ENCODE data around the gene DCAF6.

Gene DCAF6

GRCh38 chr1:168084396-168085231 lies 148.1 kb downstream of the DCAF6 start:
- H3K27ac ChIP-seq (replicated peaks; ENCODE audit: low read length): no peak overlapping the region
- H2AK5ac ChIP-seq (ENCODE audit: low read depth, low read length): no peak overlapping the region
- H2BK5ac ChIP-seq (ENCODE audit: low read length): no peak overlapping the region
- H3K14ac ChIP-seq (ENCODE audit: low read length): no peak overlapping the region
- no peak overlapping the region for H2BK120ac ChIP-seq (ENCODE audit: low read depth, low read length)
- H3K27me3 ChIP-seq (ENCODE audit: control insufficient read depth in 3 of 3, insufficient read depth in 3 of 3, low read depth in 1 of 3, low read length in 3 of 3): no peaks in the 10 kb centered on the region
- H3K4ac ChIP-seq (ENCODE audit: low read length): no peak overlapping the region
- H3K9me3 ChIP-seq (replicated peaks in 1 of 2; ENCODE audit: control insufficient read depth in 2 of 2, insufficient read depth in 1 of 2, low read depth in 1 of 2, low read length in 2 of 2): no peaks in the 10 kb centered on the region
- no peak overlapping the region for H3K9ac ChIP-seq (ENCODE audit: low read depth, low read length, poor library complexity)
- no peak overlapping the region for H2BK12ac ChIP-seq (ENCODE audit: low read length)
- H4K8ac ChIP-seq (ENCODE audit: low read depth, low read length): no peak overlapping the region
- H3K18ac ChIP-seq (ENCODE audit: low read length): no peak overlapping the region
- H2BK15ac ChIP-seq (ENCODE audit: low read length): no peak overlapping the region
- H3K36me3 ChIP-seq (replicated peaks in 1 of 2; ENCODE audit: control insufficient read depth in 2 of 2, insufficient read depth in 2 of 2, low read length in 2 of 2): peaks cover 32 to 69% of the 10 kb centered on the region in 2 donors
- H3K4me2 ChIP-seq (ENCODE audit: insufficient read depth, low read length, poor library complexity, severe bottlenecking): no peak overlapping the region
- H4K91ac ChIP-seq (ENCODE audit: low read depth, low read length, poor library complexity): no peak overlapping the region
- no peak overlapping the region for H2AFZ ChIP-seq (ENCODE audit: low read length)
- peak; percentile 45 for DNase-seq (ENCODE audit: low spot score)
- H3K79me1 ChIP-seq (ENCODE audit: low read depth, low read length): no peaks in the 10 kb centered on the region
- WGBS, 2 donors (ENCODE audit: extremely low coverage in 2 of 2, insufficient read length in 2 of 2, insufficient replicate concordance in 1 of 2): no CpG with 5 or more reads among the region's 13 CpGs
- H3K4me3 ChIP-seq (ENCODE audit: low read length in 2 of 2): no peak overlapping the region
- peaks cover 0 to 2% of the 10 kb centered on the region in 2 donors for H3K4me1 ChIP-seq (ENCODE audit: control insufficient read depth in 2 of 2, insufficient read depth in 1 of 2, low read depth in 1 of 2, low read length in 2 of 2)
- no peak overlapping the region for H3K23ac ChIP-seq (ENCODE audit: low read depth, low read length, poor library complexity)

- Histone ChIP-seq H3K4me1 (ENCODE audit: control insufficient read depth in 2 of 2, insufficient read depth in 1 of 2, low read depth in 1 of 2, low read length in 2 of 2) (peaks cover 0 to 2% of the 10 kb centered on the region in 2 donors), H3K27me3 (ENCODE audit: control insufficient read depth in 3 of 3, insufficient read depth in 3 of 3, low read depth in 1 of 3, low read length in 3 of 3) (no peaks in the 10 kb centered on the region), H3K27ac (replicated peaks; ENCODE audit: low read length) (no peak overlapping the region), H3K9ac (ENCODE audit: low read depth, low read length, poor library complexity) (peak overlapping the region; percentile 18), H2BK120ac (ENCODE audit: low read depth, low read length) (no peak overlapping the region), H3K79me1 (ENCODE audit: low read depth, low read length) (no peaks in the 10 kb centered on the region), H2AFZ (ENCODE audit: low read length) (no peak overlapping the region), H2BK5ac (ENCODE audit: low read length) (no peak overlapping the region), H2BK12ac (ENCODE audit: low read length) (no peak overlapping the region), H3K18ac (ENCODE audit: low read length) (no peak overlapping the region), H2BK15ac (ENCODE audit: low read length) (no peak overlapping the region), H3K36me3 (replicated peaks in 1 of 2; ENCODE audit: control insufficient read depth in 2 of 2, insufficient read depth in 2 of 2, low read length in 2 of 2) (peaks cover 40 to 77% of the 10 kb centered on the region in 2 donors), H3K14ac (ENCODE audit: low read length) (no peak overlapping the region), H4K91ac (ENCODE audit: low read depth, low read length, poor library complexity) (no peak overlapping the region), H3K4me3 (ENCODE audit: low read length in 2 of 2) (no peak overlapping the region), H3K9me3 (replicated peaks in 1 of 2; ENCODE audit: control insufficient read depth in 2 of 2, insufficient read depth in 1 of 2, low read depth in 1 of 2, low read length in 2 of 2) (no peaks in the 10 kb centered on the region), H3K4ac (ENCODE audit: low read length) (no peak overlapping the region), H3K23ac (ENCODE audit: low read depth, low read length, poor library complexity) (no peak overlapping the region), H2AK5ac (ENCODE audit: low read depth, low read length) (no peak overlapping the region), H3K4me2 (ENCODE audit: insufficient read depth, low read length, poor library complexity, severe bottlenecking) (no peak overlapping the region), H4K8ac (ENCODE audit: low read depth, low read length) (no peak overlapping the region)
- no CpG with 5 or more reads among the region's 16 CpGs for WGBS, 2 donors (ENCODE audit: extremely low coverage in 2 of 2, insufficient read length in 2 of 2, insufficient replicate concordance in 1 of 2)
- DNase-seq (ENCODE audit: low spot score): no peak
Observed at GRCh38 chr1:168085401-168085872, 149.0 kb downstream of the DCAF6 start.

DNA sequence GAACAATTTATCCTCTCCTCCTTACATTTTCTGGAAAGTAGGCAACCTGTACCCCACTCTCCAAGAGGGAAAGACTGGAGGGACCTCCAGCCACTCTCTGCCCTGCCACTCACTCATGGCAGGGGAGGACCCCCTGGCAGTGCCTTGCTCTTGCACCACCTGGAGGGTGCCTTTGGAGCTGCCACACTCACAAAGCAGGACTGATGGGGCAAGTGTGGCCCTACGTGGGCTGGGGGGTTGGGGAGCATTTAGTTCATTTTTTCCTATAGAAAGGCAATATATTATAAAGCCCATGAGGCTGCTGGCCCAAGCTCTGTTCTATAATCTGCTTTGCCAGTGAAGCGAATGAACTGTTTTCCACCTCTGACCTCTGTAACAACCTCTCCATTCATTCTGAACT lies 150.0 kb downstream of the DCAF6 start:
- DNase-seq (ENCODE audit: low spot score): no peak
- peaks cover 40 to 86% of the 10 kb centered on the region in 2 donors for H3K36me3 ChIP-seq (replicated peaks in 1 of 2; ENCODE audit: control insufficient read depth in 2 of 2, insufficient read depth in 2 of 2, low read length in 2 of 2)

DNA sequence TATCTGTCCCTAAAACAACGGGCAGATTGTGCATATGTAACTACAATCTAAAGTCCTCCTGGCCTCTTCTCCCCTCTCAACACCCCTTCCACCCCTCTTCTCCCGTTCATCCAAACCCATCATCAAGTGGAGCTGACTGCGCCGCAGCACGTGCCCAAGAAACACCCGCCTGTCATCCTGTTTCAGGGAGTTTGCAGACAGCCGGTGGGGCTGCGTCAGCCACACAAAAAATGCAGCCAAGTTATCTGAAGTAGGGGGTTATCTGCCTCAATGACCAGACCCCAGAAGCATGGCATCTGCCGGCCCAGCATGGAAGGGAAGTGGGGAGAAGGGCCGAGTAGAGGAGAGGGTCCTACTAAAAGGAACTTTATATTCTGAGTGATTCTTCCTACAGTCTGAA lies 151.2 kb downstream of the DCAF6 start:
- Histone ChIP-seq H2BK12ac (ENCODE audit: low read length) (no peak overlapping the region), H3K18ac (ENCODE audit: low read length) (no peak overlapping the region), H3K27me3 (ENCODE audit: control insufficient read depth in 3 of 3, insufficient read depth in 3 of 3, low read depth in 1 of 3, low read length in 3 of 3) (no peaks in the 10 kb centered on the region), H3K9ac (ENCODE audit: low read depth, low read length, poor library complexity) (no peak overlapping the region), H2BK120ac (ENCODE audit: low read depth, low read length) (no peak overlapping the region), H3K14ac (ENCODE audit: low read length) (no peak overlapping the region), H3K36me3 (replicated peaks in 1 of 2; ENCODE audit: control insufficient read depth in 2 of 2, insufficient read depth in 2 of 2, low read length in 2 of 2) (peaks cover 40 to 93% of the 10 kb centered on the region in 2 donors), H3K4ac (ENCODE audit: low read length) (no peak overlapping the region), H2AFZ (ENCODE audit: low read length) (no peak overlapping the region), H2BK15ac (ENCODE audit: low read length) (no peak overlapping the region), H4K8ac (ENCODE audit: low read depth, low read length) (no peak overlapping the region), H3K4me2 (ENCODE audit: insufficient read depth, low read length, poor library complexity, severe bottlenecking) (no peak overlapping the region), H2AK5ac (ENCODE audit: low read depth, low read length) (no peak overlapping the region), H3K9me3 (replicated peaks in 1 of 2; ENCODE audit: control insufficient read depth in 2 of 2, insufficient read depth in 1 of 2, low read depth in 1 of 2, low read length in 2 of 2) (no peaks in the 10 kb centered on the region), H4K91ac (ENCODE audit: low read depth, low read length, poor library complexity) (no peak overlapping the region), H3K4me1 (ENCODE audit: control insufficient read depth in 2 of 2, insufficient read depth in 1 of 2, low read depth in 1 of 2, low read length in 2 of 2) (peaks cover 0 to 9% of the 10 kb centered on the region in 2 donors), H3K27ac (replicated peaks; ENCODE audit: low read length) (no peak overlapping the region), H3K23ac (ENCODE audit: low read depth, low read length, poor library complexity) (no peak overlapping the region), H3K79me1 (ENCODE audit: low read depth, low read length) (peaks cover 3% of the 10 kb centered on the region), H3K4me3 (ENCODE audit: low read length in 2 of 2) (no peak overlapping the region), H2BK5ac (ENCODE audit: low read length) (peak overlapping the region; percentile 19)
- DNase-seq (ENCODE audit: low spot score): no peak
- WGBS, 2 donors (ENCODE audit: extremely low coverage in 2 of 2, insufficient read length in 2 of 2, insufficient replicate concordance in 1 of 2): 83% methylated on average over 1 of the region's 10 CpGs; no CpG with 5 or more reads in 1 of the 2 donors

More for the DNA sequence above, 150.0 kb downstream of the DCAF6 start:
- Histone ChIP-seq H2AFZ (ENCODE audit: low read length) (no peak overlapping the region), H2BK120ac (ENCODE audit: low read depth, low read length) (no peak overlapping the region), H3K14ac (ENCODE audit: low read length) (no peak overlapping the region), H3K4me3 (ENCODE audit: low read length in 2 of 2) (no peak overlapping the region), H3K27ac (replicated peaks; ENCODE audit: low read length) (no peak overlapping the region), H4K8ac (ENCODE audit: low read depth, low read length) (no peak overlapping the region), H3K4me2 (ENCODE audit: insufficient read depth, low read length, poor library complexity, severe bottlenecking) (no peak overlapping the region), H2AK5ac (ENCODE audit: low read depth, low read length) (no peak overlapping the region), H3K4me1 (ENCODE audit: control insufficient read depth in 2 of 2, insufficient read depth in 1 of 2, low read depth in 1 of 2, low read length in 2 of 2) (peaks cover 0 to 2% of the 10 kb centered on the region in 2 donors), H4K91ac (ENCODE audit: low read depth, low read length, poor library complexity) (no peak overlapping the region), H3K9me3 (replicated peaks in 1 of 2; ENCODE audit: control insufficient read depth in 2 of 2, insufficient read depth in 1 of 2, low read depth in 1 of 2, low read length in 2 of 2) (no peaks in the 10 kb centered on the region), H3K23ac (ENCODE audit: low read depth, low read length, poor library complexity) (no peak overlapping the region), H2BK12ac (ENCODE audit: low read length) (no peak overlapping the region), H3K4ac (ENCODE audit: low read length) (no peak overlapping the region), H2BK15ac (ENCODE audit: low read length) (no peak overlapping the region), H2BK5ac (ENCODE audit: low read length) (no peak overlapping the region), H3K27me3 (ENCODE audit: control insufficient read depth in 3 of 3, insufficient read depth in 3 of 3, low read depth in 1 of 3, low read length in 3 of 3) (no peaks in the 10 kb centered on the region), H3K79me1 (ENCODE audit: low read depth, low read length) (no peaks in the 10 kb centered on the region), H3K18ac (ENCODE audit: low read length) (no peak overlapping the region), H3K9ac (ENCODE audit: low read depth, low read length, poor library complexity) (no peak overlapping the region)
- whole genome bisulfite sequencing, 2 donors (ENCODE audit: extremely low coverage in 2 of 2, insufficient read length in 2 of 2, insufficient replicate concordance in 1 of 2): no CpG with 5 or more reads among the region's 2 CpGs

All from neuronal stem cell (in vitro differentiated cells).